ENCODE data around the gene AOX1. TPM values are rescaled to one million over a fixed set of nuclear protein-coding genes. Genes with fewer than 3 reads are reported as not detected.

AOX1 gene
- total and polyA plus RNA-seq, 2 experiments from 2014 or later: 1.4 to 5.0 TPM

DNA sequence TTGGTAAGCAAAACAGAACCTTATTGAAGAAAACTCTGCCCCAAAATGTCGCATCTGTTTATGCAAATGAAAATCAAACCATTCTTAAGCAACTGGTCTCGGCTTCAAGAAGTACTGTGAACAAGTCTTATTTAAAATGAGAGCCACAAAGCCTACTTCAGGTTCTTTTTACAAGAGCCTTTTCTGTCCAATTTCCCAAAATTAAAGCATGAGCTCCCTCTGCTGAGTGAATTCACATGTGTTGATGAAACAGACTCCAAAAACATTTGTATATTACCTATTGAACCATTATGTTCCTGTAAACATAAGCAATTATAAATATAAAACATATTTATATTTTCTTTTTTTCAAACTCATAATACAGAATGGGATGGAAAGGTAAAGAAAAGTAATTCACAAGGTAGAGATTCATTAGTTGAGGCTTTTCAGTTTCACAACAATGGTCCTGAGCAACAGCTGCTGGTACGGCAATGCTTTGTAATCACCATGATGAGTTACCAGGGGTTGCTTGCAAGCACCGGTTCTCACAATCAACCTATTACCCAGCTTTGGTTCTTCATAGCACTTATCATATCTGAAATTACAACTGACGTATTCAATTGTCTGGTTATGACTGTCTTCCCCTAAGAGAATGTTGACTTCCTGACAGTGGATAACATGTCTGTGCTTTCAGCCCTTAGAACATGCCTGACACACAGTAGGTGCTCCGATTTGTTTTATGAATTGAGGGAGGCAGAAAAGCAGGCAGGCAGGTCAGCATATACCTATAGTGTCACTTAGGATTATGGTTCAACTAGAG lies 117.5 kb downstream of the AOX1 start:
- DNase-seq (ENCODE audit: low spot score): peak; percentile 76
- Histone ChIP-seq H3K27ac (ENCODE audit: low read depth) (no peak overlapping the region), H3K4me3 (no peak overlapping the region), H3K27me3 (ENCODE audit: insufficient read depth) (no peaks in the 10 kb centered on the region), H2AFZ (0 out of 2 replicates have a peak overlapping the region, but pooled peaks have one; percentile 1), H3F3A (replicated peaks; ENCODE audit: low read depth) (no peaks in the 10 kb centered on the region), H4K20me1 (replicated peaks; ENCODE audit: insufficient read depth) (no peaks in the 10 kb centered on the region), H3K79me2 (replicated peaks; ENCODE audit: insufficient read depth) (no peaks in the 10 kb centered on the region), H3K36me3 (ENCODE audit: insufficient read depth) (no peaks in the 10 kb centered on the region), H3K4me2 (0 out of 2 replicates have a peak overlapping the region, but pooled peaks have one; percentile 5), H3K4me1 (ENCODE audit: insufficient read depth) (peaks cover 14% of the 10 kb centered on the region), H3K9me2 (ENCODE audit: insufficient read depth) (no peaks in the 10 kb centered on the region)
- Mint-ChIP-seq H3K4me3 (no peak overlapping the region), H3K9me3 (no peaks in the 10 kb centered on the region), H3K27ac (no peak overlapping the region), H3K36me3 (ENCODE audit: low read depth) (no peaks in the 10 kb centered on the region), H3K4me1 (peaks cover 21% of the 10 kb centered on the region), H3K27me3 (ENCODE audit: insufficient read depth, low read depth, poor library complexity) (peaks cover 1% of the 10 kb centered on the region)
- no peak for ATAC-seq
- TF ChIP-seq, protein P1, sequence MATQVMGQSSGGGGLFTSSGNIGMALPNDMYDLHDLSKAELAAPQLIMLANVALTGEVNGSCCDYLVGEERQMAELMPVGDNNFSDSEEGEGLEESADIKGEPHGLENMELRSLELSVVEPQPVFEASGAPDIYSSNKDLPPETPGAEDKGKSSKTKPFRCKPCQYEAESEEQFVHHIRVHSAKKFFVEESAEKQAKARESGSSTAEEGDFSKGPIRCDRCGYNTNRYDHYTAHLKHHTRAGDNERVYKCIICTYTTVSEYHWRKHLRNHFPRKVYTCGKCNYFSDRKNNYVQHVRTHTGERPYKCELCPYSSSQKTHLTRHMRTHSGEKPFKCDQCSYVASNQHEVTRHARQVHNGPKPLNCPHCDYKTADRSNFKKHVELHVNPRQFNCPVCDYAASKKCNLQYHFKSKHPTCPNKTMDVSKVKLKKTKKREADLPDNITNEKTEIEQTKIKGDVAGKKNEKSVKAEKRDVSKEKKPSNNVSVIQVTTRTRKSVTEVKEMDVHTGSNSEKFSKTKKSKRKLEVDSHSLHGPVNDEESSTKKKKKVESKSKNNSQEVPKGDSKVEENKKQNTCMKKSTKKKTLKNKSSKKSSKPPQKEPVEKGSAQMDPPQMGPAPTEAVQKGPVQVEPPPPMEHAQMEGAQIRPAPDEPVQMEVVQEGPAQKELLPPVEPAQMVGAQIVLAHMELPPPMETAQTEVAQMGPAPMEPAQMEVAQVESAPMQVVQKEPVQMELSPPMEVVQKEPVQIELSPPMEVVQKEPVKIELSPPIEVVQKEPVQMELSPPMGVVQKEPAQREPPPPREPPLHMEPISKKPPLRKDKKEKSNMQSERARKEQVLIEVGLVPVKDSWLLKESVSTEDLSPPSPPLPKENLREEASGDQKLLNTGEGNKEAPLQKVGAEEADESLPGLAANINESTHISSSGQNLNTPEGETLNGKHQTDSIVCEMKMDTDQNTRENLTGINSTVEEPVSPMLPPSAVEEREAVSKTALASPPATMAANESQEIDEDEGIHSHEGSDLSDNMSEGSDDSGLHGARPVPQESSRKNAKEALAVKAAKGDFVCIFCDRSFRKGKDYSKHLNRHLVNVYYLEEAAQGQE (IDR thresholded peaks at IDR 0.05; ENCODE audit: unreplicated experiment): no peak
- TF ChIP-seq, protein P2, sequence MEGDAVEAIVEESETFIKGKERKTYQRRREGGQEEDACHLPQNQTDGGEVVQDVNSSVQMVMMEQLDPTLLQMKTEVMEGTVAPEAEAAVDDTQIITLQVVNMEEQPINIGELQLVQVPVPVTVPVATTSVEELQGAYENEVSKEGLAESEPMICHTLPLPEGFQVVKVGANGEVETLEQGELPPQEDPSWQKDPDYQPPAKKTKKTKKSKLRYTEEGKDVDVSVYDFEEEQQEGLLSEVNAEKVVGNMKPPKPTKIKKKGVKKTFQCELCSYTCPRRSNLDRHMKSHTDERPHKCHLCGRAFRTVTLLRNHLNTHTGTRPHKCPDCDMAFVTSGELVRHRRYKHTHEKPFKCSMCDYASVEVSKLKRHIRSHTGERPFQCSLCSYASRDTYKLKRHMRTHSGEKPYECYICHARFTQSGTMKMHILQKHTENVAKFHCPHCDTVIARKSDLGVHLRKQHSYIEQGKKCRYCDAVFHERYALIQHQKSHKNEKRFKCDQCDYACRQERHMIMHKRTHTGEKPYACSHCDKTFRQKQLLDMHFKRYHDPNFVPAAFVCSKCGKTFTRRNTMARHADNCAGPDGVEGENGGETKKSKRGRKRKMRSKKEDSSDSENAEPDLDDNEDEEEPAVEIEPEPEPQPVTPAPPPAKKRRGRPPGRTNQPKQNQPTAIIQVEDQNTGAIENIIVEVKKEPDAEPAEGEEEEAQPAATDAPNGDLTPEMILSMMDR (conservative IDR thresholded peaks at IDR 0.05; ENCODE audit: low read depth in 2 of 2): peak; percentile 61 to 64

DNA sequence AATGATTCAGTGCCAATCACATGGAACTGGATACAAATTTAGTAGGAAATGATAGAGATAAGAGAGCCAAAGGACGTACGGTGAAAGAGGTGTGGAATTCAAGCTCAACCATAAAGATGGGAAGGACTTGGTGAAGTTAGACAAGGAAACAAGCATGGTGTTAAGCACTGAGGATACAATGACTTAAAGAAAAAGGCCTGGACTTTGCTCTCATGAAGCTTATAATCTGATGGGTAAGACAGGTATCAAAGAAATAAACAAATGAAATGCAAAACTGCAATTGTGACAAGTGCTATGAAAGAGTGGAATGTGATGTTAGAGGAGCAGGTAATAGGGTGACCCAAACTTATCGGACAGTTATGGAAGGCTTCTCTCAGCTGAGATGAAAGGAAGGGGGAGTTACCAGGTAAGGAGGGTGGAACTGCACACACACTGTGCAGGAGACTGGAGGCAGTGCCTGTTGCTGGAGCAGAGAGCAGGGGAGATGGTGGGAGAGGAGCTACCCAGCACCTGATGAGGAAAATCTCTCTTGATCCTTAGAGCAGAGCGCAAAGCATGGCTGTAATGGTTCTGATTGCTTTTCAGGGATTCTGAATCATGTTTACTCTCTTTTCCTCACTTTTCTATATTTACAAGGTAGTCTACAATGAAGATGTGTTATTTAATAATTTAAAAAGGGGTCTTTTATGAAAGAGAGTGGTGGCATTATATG lies 118.3 kb downstream of the AOX1 start:
- Histone ChIP-seq H3K36me3 (ENCODE audit: insufficient read depth) (no peaks in the 10 kb centered on the region), H3K27me3 (ENCODE audit: insufficient read depth) (no peaks in the 10 kb centered on the region), H3K27ac (ENCODE audit: low read depth) (no peak overlapping the region), H3K4me1 (ENCODE audit: insufficient read depth) (peaks cover 14% of the 10 kb centered on the region), H3K4me2 (no peak overlapping the region), H3K4me3 (no peak overlapping the region), H2AFZ (no peak overlapping the region), H3K79me2 (replicated peaks; ENCODE audit: insufficient read depth) (no peaks in the 10 kb centered on the region), H3K9me2 (ENCODE audit: insufficient read depth) (no peaks in the 10 kb centered on the region), H3F3A (replicated peaks; ENCODE audit: low read depth) (no peaks in the 10 kb centered on the region), H4K20me1 (replicated peaks; ENCODE audit: insufficient read depth) (no peaks in the 10 kb centered on the region)
- DNase-seq (ENCODE audit: low spot score) (no peak), ATAC-seq (no peak)
- H3K36me3 Mint-ChIP-seq (ENCODE audit: low read depth): no peaks in the 10 kb centered on the region
- peaks cover 21% of the 10 kb centered on the region for H3K4me1 Mint-ChIP-seq
- H3K27me3 Mint-ChIP-seq (ENCODE audit: insufficient read depth, low read depth, poor library complexity): peaks cover 1% of the 10 kb centered on the region
- no peaks in the 10 kb centered on the region for H3K9me3 Mint-ChIP-seq
- no peak overlapping the region for H3K27ac Mint-ChIP-seq
- no peak overlapping the region for H3K4me3 Mint-ChIP-seq
- TF ChIP-seq, protein P3, sequence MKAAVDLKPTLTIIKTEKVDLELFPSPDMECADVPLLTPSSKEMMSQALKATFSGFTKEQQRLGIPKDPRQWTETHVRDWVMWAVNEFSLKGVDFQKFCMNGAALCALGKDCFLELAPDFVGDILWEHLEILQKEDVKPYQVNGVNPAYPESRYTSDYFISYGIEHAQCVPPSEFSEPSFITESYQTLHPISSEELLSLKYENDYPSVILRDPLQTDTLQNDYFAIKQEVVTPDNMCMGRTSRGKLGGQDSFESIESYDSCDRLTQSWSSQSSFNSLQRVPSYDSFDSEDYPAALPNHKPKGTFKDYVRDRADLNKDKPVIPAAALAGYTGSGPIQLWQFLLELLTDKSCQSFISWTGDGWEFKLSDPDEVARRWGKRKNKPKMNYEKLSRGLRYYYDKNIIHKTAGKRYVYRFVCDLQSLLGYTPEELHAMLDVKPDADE (IDR thresholded peaks at IDR 0.05): no peak
- TF ChIP-seq CREB1 (CRISPR knock-in tag; IDR thresholded peaks at IDR 0.05; ENCODE audit: low read depth) (no peak), JUNB (IDR thresholded peaks at IDR 0.05; ENCODE audit: unreplicated experiment) (no peak), STAT1 (IDR thresholded peaks at IDR 0.05; ENCODE audit: unreplicated experiment) (no peak), ZNF114 (CRISPR knock-in tag; IDR thresholded peaks at IDR 0.05) (no peak), NANOG (IDR thresholded peaks at IDR 0.05; ENCODE audit: borderline replicate concordance) (no peak), EZH2 (IDR thresholded peaks at IDR 0.05; ENCODE audit: low read depth, unreplicated experiment) (no peak)
- TF ChIP-seq, protein P1 (IDR thresholded peaks at IDR 0.05; ENCODE audit: unreplicated experiment): no peak
- TF ChIP-seq, protein P2 (conservative IDR thresholded peaks at IDR 0.05; ENCODE audit: low read depth in 2 of 2): no peak

Data from GM23338 (cell line).